ENCODE data around the gene EIF3B.
A peak's percentile ranks its signal among the peaks of the same experiment; 100 is the strongest.
"Not testable (repeated sequence)": the region's sequence is repeated elsewhere in the genome, so short reads cannot be mapped to it uniquely, and the experiment has no call there.

EIF3B gene

DNA sequence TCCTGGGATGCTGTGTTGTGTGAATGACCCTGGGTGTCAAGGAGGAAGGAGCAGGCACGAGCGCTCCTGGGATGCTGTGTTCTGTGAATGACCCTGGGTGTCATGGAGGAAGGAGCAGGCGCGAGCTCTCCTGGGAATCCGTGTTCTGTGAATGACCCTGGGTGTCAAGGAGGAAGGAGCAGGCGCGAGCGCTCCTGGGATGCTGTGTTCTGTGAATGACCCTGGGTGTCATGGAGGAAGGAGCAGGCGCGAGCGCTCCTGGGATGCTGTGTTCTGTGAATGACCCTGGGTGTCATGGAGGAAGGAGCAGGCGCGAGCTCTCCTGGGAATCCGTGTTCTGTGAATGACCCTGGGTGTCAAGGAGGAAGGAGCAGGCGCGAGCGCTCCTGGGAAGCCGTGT lies 22.9 kb downstream of the EIF3B start:
- DNase-seq = not testable (repeated sequence)

DNA sequence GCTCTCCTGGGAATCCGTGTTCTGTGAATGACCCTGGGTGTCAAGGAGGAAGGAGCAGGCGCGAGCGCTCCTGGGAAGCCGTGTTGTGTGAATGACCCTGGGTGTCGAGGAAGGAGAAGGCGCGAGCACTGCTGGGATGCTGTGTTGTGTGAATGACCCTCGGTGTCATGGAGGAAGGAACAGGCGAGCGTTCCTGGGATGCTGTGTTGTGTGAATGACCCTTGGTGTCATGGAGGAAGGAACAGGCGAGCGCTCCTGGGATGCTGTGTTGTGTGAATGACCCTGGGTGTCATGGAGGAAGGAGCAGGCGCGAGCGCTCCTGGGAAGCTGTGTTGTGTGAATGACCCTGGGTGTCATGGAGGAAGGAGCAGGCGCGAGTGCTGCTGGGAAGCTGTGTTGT lies 23.5 kb downstream of the EIF3B start:
- not testable (repeated sequence) for DNase-seq

DNA sequence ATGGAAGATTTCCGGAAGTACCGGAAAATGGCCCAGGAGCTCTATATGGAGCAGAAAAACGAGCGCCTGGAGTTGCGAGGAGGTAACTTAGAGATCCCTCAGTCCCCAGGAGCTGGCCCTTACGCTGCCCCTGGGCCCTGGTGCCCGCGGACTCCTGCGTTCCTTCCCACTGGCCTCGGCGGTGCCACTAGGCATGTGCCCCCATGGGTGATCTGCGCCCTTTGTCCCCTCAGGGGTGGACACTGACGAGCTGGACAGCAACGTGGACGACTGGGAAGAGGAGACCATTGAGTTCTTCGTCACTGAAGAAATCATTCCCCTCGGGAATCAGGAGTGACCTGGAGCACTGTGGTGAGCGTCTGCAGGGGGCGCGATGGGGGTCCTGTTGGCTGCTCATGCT lies 24.5 kb downstream of the EIF3B start:
- no peak for DNase-seq

DNA sequence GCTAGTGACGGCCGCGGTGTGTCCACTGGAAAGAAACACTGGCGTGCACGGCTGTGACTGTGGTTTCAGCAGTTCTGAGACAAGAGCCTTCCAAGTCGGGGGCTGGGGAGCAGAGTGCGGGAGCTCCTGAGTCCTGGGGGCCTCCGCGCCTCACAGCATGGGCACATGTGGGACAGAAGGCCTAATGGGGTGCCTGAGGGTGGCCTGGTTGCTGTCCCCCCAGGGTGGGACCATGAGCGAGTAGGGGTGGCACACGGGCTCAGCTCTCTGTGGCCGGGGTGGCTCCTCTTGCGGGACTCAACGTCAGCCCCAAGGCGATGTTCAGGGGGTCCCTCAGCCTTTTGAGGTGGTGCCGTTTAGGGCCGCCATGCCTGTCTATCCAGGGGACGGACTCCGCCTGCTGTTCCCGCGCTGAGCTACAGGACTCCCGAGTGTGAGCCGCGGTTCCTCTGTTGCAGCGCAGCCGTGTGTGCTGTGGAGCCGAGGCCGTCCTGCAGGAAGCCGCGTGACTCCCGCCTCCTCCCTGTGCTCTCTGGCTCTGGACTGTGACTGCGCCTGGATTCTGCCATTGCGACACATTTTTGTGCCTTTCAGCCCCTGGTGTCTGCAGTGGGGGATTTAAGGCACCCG lies 25.3 kb downstream of the EIF3B start:
- no peak for DNase-seq

DNA sequence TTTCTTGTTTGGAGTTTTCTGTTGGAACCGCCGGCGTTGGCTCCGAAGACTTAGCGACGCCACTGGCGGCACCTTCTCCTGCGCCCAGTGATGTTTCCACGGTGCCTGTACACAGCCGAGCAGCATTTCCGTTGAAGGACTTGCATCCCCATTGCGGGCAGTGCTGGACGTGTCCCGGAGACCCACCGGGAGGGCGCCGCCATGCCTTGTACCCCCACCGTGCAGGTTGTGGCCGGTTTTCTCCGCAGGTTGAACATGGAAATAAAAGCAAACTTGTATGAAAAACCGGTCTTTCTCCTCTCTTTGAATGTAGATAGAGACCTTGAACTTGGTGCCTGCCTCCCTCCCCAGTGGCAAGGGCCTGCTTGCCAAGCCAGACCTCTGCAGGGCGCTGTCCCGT lies 25.8 kb downstream of the EIF3B start:
- DNase-seq = no peak

DNA sequence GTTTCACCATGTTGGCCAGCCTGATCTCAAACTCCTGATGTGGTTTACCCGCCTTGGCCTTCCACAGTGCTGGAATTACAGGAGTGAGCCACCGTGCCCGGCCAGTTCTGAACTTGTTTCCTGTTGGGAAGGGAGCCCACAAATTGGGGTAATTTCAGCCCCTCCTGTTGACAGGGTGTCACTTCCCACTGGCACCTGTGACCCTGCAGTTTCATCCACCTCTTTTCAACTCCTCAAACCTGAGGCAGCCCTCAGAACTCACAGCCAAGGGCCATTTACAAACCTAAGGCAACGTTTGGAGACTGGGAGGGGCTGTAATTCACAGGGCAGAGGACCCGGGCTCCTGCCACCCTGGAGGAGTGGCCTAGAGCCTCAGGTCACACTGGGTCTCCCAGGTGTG lies 26.6 kb downstream of the EIF3B start:
- DNase-seq = no peak

DNA sequence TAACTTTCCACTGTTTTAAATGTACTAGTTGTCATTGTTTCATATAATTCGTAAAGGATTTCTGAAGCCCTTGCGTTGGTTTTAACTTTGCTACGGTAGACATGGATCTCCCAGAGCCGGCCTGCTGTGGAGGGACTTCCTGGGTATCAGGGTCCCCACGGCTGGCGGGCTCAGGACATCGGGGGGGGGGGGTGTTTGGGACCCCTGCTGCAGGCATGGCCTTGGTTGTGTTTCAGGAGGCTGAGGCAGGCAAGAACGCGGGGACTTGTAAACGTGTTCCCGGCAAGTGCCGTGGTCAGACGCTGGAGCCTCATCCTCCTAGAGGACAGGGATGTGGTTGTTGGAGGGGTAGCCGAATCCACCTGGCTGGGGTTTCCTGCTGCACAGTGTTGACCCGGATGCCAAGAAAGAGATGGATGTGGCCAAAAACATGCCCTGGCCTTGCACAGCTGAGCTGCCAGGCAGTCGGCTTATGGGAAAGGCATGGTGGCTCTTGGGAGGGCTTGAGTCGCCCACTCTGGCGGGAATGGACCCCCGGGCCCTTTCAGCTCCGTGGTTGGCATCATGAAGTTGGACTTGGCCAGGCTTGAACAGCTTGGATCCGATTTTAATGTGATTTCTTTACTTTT lies 27.4 kb downstream of the EIF3B start:
- DNase-seq = no peak

DNA sequence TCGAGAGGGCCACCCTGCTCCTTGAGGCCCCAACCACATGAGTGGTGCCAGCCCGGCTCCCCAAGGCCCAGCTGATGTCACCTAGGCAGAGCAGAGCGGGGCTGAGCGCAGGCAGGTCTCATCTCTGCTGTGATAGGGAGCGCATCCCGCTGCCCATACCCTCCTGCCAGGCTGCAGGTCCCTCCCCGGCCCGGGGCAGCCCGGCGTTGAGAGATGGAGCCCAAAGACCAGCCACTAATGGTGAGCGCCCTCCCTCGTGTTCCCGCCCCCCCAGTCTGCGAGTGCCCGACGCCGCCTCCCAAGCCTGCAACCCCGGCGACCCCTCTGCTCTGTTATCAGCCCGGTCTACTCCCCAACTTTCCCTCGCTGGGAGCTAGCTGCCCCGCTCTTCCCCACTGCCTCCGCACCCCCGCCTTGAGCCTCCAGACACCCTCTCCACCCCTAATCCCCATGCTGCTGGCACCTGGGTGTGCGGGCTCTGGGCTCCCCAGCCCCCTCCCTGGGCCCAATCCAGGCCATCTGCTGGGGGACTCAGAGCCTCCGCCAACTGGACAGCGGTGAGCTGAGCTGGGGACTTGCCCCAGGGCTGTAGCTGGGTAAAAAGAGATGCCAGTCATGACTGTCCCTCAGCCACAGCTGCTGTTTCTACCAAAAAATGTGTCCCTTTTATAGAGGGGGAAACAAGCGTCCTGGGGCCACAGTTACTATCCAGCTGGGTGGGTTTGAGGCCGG lies 29.1 kb downstream of the EIF3B start:
- no peak for DNase-seq

DNA sequence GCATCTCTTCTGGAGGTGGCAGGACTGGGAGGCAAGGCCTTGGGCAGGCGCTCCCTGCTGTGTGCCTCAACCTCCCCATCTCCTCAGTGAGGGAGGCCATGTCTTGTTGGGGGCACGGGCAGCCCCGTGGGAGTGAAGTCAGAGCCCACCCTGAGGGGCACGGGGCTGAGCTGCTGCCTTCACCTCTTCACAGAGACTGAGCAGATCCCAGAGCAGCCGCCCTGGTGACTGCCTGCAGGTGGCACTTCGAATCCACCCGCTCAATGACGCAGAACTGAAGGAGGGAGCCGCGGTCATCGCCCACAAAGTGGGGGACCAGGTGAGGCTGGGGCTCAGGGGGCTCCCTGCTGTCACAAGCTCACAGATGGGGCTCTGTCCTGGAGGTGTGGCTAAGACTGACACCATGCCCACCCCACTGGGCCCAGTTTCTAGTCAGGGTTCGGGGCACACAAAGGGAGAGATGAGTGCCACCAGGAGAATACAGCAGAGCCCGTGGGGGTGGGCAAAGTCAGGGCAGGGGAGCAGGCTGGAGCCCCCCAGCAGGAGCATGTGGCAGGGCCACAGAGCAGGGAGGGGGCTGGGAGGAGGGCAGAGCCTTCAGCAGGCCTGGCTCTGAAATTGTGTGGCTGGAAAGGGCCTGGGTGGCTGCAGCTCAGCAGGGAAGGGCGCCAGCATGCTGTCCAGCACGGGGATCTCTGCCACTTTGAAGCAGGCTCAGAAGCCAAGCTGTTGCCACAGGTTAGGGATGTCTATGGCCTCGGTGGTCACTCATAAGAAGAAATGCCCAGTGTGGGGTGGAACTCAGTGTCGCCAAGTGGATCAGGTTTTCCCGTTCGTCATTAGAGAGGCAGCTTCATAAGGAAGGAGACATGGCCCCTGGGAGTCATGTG lies 30.0 kb downstream of the EIF3B start:
- DNase-seq = no peak

DNA sequence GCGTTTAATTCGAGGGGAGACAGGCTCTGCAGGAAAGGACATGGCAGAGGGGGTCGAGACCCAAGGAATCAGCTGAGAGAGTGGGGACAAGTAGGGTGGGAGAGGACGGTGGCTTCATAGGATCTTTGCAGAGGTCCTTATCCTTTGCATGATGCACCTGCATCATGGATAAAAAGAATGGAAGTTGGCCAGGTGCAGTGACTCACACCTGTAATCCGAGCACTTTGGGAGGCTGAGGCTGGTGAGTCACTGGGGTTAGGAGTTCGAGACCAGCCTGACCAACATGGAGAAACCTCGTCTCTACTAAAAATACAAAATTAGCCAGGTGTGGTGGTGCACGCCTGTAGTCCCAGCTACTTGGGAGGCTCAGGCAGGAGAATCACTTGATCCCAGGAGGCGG lies 31.5 kb downstream of the EIF3B start:
- DNase-seq = not testable (repeated sequence)

DNA sequence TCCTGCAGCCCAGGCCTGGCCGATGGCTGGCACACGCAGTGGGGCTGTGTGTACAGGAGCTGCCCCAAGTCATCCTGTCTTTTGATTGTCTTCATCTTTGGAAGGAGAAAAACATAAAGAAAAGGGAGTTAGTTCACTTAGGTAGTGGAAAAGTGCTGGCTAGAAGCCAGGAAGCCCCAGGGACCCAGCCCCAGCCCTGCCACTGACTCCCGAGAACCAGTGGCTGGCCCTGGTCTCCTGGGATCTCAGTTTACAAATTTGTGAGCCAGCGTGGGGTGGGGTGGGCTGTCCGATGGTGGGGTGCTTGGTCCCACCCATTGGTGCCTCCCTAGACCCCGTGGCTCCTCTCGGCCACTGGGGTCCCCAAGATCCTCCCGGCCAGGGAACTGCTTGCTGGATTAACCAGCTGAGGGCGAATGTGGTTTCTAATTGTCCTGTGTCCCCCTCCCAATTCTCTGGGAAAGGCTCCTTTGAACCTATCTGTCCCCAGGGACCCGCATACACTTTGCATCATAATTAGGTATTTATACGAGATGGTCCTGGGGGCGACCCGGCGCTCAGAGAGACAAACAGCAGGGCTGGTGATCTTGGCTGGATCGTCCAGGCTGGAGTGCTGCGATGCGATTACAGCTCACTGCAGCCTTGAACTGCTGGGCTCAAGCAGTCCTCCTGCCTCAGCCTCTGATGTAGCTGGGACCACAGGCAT lies 32.5 kb downstream of the EIF3B start:
- no peak for DNase-seq

DNA sequence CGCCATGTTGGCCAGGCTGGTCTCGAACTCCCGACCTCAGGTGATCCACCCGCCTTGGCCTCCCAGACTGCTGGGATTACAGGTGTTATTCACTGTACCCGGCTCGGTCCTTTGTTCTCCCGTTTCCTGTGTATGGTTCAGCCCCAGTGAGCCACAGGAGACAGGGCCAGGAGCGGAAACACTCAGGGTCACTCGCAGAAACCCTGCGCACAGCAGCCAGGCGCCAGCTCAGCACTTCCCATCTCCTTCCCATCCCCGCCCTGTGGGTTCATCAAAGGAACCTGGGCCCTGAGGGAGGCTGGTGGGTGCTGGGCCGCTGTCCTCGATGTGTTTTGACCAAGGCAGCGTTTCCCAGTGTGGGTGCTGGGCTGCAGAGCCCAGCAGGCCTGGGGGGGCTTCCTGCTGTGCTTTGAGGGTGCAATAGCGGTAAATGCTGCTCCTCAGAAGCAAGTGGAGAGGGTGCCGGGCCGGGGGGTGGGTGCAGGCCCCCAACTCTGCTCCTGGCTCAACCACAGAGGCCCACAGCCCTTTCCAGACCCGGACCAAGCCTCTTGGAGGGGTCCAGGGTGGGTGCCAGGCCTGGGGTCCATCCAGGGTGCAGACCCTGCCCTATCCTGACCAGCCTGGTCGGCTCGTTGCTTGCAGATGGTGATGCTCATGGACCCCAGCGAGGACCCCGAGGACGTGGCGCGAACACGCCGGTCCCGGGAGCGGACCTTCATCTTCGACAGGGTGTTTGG lies 33.4 kb downstream of the EIF3B start:
- no peak for DNase-seq

DNA sequence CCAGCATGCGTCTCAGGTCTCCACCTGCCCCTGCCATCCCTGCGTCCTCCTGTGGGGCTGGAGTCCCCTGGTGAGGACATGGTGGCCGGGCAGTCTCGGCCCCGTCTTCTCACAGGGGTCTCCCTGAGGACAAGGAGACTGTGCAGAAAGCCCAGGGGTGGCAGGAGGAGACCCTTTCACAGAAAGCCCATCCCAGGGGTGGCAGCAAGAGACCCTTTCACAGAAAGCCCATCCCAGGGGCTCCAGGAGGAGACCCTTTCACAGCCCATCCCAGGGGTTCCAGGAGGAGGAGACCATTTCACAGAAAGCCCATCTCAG lies 34.0 kb downstream of the EIF3B start:
- DNase-seq = no peak

DNA sequence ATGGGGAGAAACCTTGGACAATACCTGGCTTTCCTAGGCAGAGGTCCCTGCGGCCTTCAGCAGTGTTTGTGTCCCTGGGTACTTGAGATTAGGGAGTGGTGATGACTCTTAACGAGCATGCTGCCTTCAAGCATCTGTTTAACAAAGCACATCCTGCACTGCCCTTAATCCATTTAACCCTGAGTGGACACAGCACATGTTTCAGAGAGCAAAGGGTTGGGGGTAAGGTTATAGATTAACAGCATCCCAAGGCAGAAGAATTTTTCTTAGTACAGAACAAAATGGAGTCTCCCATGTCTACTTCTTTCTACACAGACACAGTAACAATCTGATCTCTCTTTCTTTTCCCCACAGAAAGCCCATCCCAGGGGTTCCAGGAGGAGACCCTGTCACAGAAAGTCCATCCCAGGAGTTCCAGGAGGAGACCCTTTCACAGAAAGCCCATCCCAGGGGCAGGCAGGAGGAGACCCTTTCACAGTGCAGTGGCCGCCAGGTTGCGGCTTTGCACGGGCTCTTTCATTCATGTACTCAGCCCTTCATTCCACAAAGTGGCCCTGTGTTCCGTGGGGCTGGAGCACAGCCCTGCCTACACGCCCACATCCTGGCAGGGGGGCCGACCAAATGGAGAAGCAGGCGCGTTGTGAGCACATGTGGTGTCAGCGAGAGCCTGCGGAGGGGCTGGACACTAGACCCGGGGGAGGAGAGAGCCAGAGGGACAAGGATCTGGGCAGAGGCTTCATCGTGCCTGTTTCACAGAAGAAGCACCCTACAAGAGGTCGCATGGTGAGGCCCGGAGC lies 35.6 kb downstream of the EIF3B start:
- peak; percentile 81 to 89 for DNase-seq

DNA sequence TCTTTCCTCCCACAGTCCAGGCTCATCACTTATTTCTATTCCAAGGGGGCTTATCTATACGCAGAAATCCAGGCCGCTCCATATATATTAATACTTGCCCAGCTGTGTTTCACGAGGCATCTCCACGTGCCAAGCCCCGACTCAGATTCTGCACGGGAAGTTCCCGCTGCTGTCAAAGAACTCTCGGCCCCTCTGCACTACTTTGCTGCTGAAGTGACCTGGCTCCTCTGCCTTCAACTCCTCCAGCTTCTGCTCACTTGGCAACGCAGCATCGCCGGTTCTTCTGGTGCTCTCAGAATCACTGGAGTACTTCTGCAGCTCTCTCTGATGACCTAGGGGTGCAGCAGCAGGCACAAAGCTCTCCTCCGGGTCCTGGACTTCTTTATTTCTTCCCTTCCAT lies 39.1 kb downstream of the EIF3B start:
- DNase-seq = no peak

DNA sequence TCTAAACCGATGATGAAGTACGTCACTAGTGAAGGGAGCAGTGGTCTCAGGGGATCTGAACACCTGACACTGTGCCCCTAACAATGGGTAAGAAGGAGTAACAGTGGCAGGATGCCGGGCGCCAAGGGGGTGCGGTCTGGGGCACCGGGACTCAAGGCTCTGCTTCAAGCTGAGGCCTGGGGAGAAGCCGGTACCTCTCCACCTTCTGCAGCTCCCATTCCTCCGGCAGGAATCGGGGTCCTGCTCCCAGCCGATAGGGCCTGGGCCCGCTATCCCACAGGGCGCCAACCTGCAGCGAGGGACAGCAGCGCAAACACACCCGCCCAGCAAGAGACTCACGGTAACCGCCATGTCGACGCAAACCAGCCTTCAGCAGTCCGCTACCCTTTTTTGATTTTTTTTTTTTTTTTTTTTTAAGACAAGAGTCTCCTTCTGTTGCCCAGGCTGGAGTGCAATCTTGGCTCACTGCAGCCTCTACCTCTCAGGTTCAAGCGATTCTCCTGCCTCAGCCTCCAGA lies 40.0 kb downstream of the EIF3B start:
- DNase-seq = no peak

DNA sequence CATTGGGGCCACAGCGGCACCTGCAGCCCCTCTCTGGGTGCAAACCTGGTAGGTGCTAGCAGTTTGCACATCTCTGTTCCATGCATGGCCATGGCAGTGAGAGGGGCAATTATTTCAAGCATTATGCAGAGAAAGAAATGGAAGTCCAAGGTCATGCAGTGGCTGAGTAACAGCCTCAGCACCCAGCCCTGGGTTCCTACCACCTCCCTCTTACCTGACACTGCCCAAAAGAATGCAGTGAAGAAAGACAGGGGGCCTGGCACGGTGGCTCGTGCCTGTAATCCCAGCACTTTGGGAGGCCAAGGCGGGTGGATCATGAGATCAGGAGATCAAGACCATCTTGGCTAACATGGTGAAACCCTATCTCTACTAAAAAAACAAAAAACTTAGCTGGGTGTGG lies 43.9 kb downstream of the EIF3B start:
- no peak for DNase-seq

DNA sequence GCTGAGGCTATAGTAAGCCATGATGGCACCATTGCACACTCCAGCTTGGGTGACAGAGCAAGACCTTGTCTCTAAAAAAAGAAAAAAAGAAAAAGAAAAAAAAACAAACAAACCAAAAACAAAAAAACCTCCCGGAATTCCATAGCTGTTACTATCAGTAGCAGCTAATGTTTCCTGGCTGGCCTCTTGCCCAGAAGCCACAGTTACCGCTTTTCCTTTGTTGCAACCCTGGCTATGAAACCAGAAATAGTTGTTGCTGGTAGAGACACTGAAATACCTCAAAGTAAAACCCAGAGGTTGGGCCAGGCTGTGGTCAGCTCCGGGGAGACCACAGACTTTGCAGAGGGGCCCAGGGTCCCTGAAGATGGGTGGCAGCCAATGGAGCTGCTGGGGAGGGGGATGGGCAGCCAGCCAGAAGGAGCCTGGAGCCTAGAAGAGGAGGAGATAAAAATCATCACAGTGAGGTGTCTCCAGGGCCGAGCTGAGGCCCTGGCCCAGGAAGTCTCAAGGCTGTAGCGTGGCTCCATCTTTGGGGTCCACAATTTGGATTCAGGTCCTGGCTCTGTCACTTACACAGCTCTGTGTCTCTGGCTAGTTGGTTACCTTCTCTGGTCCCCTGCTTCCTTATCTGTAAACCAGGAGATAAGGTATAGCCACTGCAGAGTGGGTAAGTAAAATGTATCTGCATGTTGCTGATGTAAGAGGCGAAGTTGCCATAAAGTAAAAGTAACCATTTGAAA lies 45.4 kb downstream of the EIF3B start:
- DNase-seq = peak; percentile 48 to 65

DNA sequence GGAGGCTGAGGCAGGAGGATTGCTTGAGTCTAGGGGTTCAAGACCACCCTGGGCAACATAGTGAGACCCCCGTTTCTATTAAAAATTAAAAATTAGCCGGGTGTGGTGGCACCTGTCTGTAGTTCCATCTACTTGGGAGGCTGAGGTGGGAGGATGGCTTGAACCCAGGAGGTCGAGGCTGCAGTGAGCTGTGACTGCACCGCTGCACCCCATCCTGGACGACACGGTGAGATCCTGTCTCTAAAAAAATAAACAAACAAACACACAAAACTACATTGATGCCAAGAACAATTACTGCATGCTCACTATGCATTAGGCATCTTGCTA lies 48.0 kb downstream of the EIF3B start:
- DNase-seq = no peak

DNA sequence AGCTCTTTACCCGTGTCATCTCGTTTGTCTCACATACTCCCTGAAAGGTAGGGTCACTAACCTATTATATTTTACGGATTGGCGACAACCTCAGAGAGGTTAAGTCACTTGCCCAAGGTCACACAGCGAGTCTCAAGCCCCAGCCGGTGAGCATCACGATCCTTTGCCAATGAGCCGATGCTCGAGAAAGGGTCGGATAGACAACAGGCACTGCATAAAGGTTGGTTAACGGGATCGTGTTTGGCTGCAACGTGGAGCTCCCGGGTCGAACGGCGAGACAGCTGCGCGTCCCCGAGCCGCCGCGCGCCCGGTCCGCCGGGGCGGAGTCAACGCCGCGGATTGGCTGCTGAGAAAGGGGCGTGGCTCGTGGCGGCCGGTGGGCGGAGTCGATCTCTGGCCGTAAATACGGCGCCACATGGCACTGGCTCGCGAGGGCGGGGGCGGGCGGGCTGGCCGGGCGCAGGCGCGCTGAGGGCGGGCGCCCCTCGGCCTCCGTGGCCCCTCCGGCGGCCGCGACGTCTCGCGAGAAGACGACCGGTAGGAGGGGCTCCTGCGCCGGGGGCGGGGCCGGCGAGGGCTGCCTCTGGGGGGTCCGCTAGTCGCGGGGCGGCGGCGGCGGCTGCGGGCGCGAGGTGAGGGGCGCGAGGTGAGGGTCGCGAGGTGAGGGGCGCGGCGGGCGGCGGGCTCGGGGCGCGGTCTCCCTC lies 48.5 kb downstream of the EIF3B start, which contains the start of gene CHST12:
TSS of gene CHST12 (plus strand) at position 598 of the 704 bp plus-strand sequence. CDS start 29,029 bp downstream, outside the sequence.
- peak; percentile 92 to 97 for DNase-seq
